Effector CD4-positive, alpha-beta T cell (primary cell): ENCODE measurements around the gene NSG1.
"Not testable (repeated sequence)": the region's sequence is repeated elsewhere in the genome, so short reads cannot be mapped to it uniquely, and the experiment has no call there.

ENCODE experiments used
- DNase-seq: peaks from one replicate; pipeline ENCODE4 v3.0.0-alpha.2; 2020

Gene NSG1

GRCh38 chr4:4417886-4418285 lies 31.0 kb downstream of the NSG1 start:
- no peak for DNase-seq

- DNase-seq: no peak
These were observed 31.9 kb downstream of the NSG1 start for GRCh38 chr4:4418676-4419390.

- no peak for DNase-seq
These were observed 33.0 kb downstream of the NSG1 start for GRCh38 chr4:4419896-4420295.

GRCh38 chr4:4420421-4420820 lies 33.5 kb downstream of the NSG1 start:
- DNase-seq: no peak

GRCh38 chr4:4421356-4421755 lies 34.5 kb downstream of the NSG1 start:
- DNase-seq: no peak

- not testable (repeated sequence) for DNase-seq
These were observed 35.2 kb downstream of the NSG1 start for GRCh38 chr4:4422117-4422516.

- no peak for DNase-seq
These were observed 36.1 kb downstream of the NSG1 start for GRCh38 chr4:4422856-4423499.

- no peak for DNase-seq
These were observed 37.0 kb downstream of the NSG1 start for GRCh38 chr4:4423706-4424498.

GRCh38 chr4:4424499-4425115 lies 37.7 kb downstream of the NSG1 start:
- no peak for DNase-seq

GRCh38 chr4:4425119-4425690 lies 38.3 kb downstream of the NSG1 start:
- DNase-seq: no peak

- no peak for DNase-seq
These were observed 38.8 kb downstream of the NSG1 start for GRCh38 chr4:4425696-4426095.

GRCh38 chr4:4426511-4427120 lies 39.7 kb downstream of the NSG1 start:
- no peak for DNase-seq

GRCh38 chr4:4427121-4427870 lies 40.4 kb downstream of the NSG1 start:
- no peak for DNase-seq

GRCh38 chr4:4427886-4428285 lies 41.0 kb downstream of the NSG1 start:
- DNase-seq: no peak

- no peak for DNase-seq
These were observed 42.3 kb downstream of the NSG1 start for GRCh38 chr4:4428966-4429875.

GRCh38 chr4:4430492-4431195 lies 43.7 kb downstream of the NSG1 start:
- no peak for DNase-seq

- DNase-seq: no peak
These were observed 45.6 kb downstream of the NSG1 start for GRCh38 chr4:4432341-4433125.

GRCh38 chr4:4433941-4434340 lies 47.0 kb downstream of the NSG1 start:
- DNase-seq: no peak

GRCh38 chr4:4436244-4436823 lies 49.4 kb downstream of the NSG1 start:
- no peak for DNase-seq
